HG03354 (cell line): ENCODE data around the gene METTL8.
"Not testable (repeated sequence)": the region's sequence is repeated elsewhere in the genome, so short reads cannot be mapped to it uniquely, and the experiment has no call there.

Experiments used
- ATAC-seq: cut with Tn5 transposase; IDR thresholded peaks from one replicate; pipeline ENCODE4 v1.9.1; 2021; ENCODE audit warnings: mild to moderate bottlenecking; ENCODE audit not compliant: unreplicated experiment, poor library complexity, severe bottlenecking

The METTL8 gene

DNA sequence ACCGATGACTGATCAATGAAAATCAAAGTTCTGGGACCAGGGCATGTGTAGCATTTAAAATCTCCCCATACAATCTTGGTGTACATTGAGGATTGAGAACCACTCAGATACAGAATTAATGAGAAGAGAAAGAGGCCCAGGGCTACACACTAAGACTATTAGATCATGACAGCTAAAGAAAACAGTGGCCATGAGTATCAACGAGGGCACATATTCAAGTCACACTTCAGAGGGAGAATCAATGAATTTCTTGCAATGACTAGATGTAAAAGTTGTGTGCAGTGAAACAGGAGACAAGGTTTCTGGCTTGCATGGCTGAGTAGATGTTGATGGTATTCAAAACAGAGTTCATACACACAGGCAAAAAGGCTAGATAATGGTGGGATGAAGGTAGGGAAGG lies 29.1 kb downstream of the METTL8 start:
- no peak for ATAC-seq

DNA sequence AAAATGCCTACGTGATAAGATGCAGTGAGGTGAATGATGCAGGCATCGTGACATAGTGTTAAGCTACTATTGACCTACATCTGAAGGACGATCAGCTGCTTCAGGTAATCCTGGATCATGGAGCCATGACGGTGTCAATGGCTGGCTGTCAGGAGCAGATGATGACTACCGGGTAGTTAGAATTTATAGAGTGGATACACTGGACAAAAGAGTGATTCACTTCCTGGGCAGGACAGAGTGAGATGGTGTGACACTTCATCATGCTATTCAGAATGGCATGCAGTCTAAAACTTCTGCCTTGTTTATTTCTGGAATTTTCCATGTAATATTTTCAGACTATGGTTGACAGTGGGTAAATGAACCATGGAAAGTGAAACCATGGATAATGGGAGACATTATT lies 29.5 kb downstream of the METTL8 start:
- no peak for ATAC-seq

DNA sequence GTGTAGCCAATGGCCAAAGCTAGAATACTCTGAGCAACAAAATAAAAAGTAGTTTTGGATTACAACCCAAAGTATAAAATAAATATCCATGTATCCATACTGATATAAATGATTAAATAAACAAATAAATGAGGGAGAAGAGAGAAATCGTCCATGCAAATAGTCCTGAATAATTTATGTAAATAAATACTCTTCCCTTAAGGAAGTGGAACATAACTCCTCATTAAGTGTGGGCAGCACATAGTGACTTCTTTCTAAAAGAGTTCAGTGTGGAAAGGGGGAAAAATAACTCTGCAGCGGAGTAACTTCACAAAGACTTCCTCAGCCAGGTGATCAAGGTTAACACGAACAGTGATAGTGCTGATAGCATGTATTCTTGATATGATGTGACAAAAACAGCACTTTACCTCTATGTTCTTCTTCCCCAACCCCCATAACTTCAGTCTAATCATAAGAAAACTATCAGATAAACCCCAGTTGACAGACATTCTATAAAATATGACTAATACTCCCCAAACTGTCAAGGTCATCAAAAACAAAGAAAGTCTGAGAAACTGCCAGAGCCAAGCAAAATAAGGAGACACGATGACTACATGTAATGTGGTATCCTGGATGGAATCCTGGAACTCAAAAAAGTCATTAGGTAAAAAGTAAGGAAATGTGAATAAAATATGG lies 30.7 kb downstream of the METTL8 start:
- no peak for ATAC-seq

- no peak for ATAC-seq
Measured at GRCh38 chr2:171401947-171402346, 31.8 kb downstream of the METTL8 start.

GRCh38 chr2:171400395-171400794 lies 33.4 kb downstream of the METTL8 start:
- no peak for ATAC-seq

DNA sequence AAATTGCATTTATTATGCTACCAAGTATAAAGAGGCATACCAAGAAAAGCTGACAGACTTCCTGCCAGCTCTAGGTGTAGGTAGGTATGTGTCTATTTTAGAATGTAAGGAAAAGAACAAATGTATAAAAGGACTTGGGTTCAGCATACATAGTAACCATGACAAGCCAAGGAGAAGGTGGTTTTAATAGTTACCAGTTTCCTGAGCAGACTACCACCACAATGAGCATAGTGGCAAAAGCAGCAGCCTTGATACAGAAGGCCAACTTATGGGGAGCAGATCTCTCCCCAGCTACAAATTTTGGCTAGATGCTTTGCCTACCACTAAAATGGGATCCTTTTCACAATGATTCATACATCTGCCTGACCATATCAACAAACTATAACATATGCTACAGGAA lies 34.5 kb downstream of the METTL8 start:
- no peak for ATAC-seq

GRCh38 chr2:171394164-171394740 lies 39.5 kb downstream of the METTL8 start:
- ATAC-seq, result no peak

GRCh38 chr2:171393487-171393886 lies 40.3 kb downstream of the METTL8 start:
- no peak for ATAC-seq

- ATAC-seq, result no peak
Measured at GRCh38 chr2:171391532-171391931, 42.3 kb downstream of the METTL8 start.

DNA sequence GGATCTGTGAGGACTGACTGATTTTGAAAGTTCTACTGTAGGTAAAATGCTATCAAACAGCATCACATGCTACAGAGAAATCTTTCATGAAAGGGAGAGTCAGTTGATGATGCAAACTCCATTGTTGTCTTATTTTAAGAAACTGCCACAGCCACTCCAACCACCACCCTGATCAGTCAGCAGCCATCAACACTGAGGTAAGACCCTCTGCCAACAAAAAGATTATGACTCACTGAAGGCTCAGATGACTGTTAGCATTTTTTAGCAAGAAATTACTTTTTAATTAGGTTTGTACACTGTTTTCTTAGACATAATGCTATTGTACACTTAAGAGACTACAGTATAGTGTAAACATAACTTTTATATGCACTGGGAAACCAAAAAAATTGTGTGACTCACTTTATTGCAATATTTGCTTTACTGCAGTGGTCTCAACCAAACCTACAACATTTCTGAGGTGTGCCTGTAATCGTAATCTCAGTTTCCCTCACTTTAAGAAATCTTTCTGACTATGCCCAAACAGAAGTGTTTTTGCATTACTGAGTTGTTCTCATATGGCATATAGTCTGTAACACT lies 42.8 kb downstream of the METTL8 start:
- no peak for ATAC-seq

GRCh38 chr2:171389780-171390179 lies 44.0 kb downstream of the METTL8 start:
- ATAC-seq, result peak; percentile 16

DNA sequence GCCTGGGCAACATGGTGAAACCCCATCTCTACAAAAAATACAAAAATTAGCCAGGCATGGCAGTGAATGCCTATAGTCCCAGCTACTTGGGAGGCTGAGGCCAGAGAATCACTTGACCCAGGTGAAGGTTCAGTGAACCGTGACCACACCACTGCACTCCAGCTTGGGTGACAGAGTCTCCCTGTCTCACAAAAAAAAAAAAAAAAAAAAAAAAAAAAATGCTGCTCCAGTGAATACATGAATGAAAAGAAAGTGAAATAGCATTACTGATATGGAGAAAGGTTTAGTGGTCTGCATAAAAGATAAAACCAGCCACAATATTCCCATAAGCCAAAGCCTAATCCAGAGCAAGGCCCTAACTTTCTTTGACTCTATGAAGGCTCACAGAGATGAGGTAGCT lies 44.5 kb downstream of the METTL8 start:
- ATAC-seq, result peak; percentile 61

GRCh38 chr2:171387052-171387451 lies 46.7 kb downstream of the METTL8 start:
- no peak for ATAC-seq

- no peak for ATAC-seq
Measured at GRCh38 chr2:171386627-171387026, 47.2 kb downstream of the METTL8 start.

GRCh38 chr2:171383134-171383533 lies 50.7 kb downstream of the METTL8 start:
- ATAC-seq, result no peak

GRCh38 chr2:171382175-171382574 lies 51.6 kb downstream of the METTL8 start:
- not testable (repeated sequence) for ATAC-seq

- not testable (repeated sequence) for ATAC-seq
Measured at GRCh38 chr2:171377852-171378251, 55.9 kb downstream of the METTL8 start.

GRCh38 chr2:171367692-171368091 lies 66.1 kb downstream of the METTL8 start:
- ATAC-seq, result no peak

GRCh38 chr2:171365778-171366177 lies 68.0 kb downstream of the METTL8 start:
- ATAC-seq, result no peak

DNA sequence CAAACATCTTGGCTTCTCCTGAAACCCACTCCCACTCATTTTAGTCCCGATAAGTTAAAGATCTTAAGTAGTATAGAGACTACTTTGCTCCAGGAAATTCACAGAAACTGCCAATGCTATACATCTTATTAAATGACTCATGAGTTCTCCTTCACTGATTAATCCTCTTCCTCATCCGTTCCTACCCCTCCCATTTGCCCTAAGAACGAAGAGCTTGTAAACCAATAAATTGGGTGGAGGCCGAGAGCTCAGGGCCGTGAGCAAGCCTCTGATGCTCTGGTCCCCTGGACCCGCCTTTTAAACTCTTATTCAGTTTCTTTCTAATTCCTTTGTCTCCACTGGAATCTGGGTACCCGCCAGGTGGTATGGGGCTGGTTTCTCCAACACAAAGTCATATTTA lies 68.6 kb downstream of the METTL8 start:
- ATAC-seq, result no peak

DNA sequence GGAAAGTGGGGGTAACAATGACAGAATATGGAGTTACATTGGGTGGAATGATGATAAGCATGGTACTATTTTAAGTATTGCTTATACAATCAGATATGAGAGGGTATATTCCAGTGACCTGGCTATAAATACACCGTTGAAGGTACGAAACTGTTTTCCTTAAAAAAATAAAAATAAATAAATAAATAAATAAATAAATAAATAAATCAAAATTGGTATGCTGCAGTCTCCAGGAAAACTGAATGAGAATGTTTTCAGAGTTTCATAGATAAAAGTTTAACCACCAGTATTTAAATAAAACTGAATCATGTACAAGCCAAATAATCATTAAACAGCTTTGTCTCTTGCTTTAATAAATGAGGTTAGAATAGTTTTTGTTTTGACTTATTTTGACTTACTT lies 71.4 kb downstream of the METTL8 start:
- no peak for ATAC-seq
